Ramos (cell line): ENCODE results near the gene TMEM86B.

Experiments
- in situ Hi-C: fragments of 300-500 bp; cut with MboI; formaldehyde crosslinking; loops from one replicate; pipeline ENCODE4 v1.14.3; 2022; ENCODE audit warnings: low sequenced_read_pairs; ENCODE audit not compliant: unreplicated experiment

Gene TMEM86B

GRCh38 chr19:55244004-55244680 is 15.6 kb upstream of the TMEM86B start:
- in situ Hi-C loops = no loop called here

- in situ Hi-C loops = no loop called here
Observed at GRCh38 chr19:55242517-55242916, 14.0 kb upstream of the TMEM86B start.

- in situ Hi-C loops = no loop called here
Observed at GRCh38 chr19:55241935-55242464, 13.4 kb upstream of the TMEM86B start.

GRCh38 chr19:55241143-55241934 is 12.8 kb upstream of the TMEM86B start:
- in situ Hi-C loops = no loop called here

- in situ Hi-C loops = no loop called here
Observed at GRCh38 chr19:55240713-55241020, 12.1 kb upstream of the TMEM86B start.

- in situ Hi-C loops = no loop called here
Observed at GRCh38 chr19:55239004-55239403, 10.4 kb upstream of the TMEM86B start.

GRCh38 chr19:55238030-55238429 is 9.5 kb upstream of the TMEM86B start:
- in situ Hi-C loops = no loop called here

- in situ Hi-C loops = no loop called here
Observed at GRCh38 chr19:55232986-55233385, 4.4 kb upstream of the TMEM86B start.

- in situ Hi-C loops = no loop called here
Observed at GRCh38 chr19:55232286-55232602, 3.7 kb upstream of the TMEM86B start.

- in situ Hi-C loops = no loop called here
Observed at GRCh38 chr19:55231391-55232285, 3.1 kb upstream of the TMEM86B start.

- in situ Hi-C loops = no loop called here
Observed at GRCh38 chr19:55230780-55231179, 2.2 kb upstream of the TMEM86B start.

GRCh38 chr19:55230329-55230728 is 1.8 kb upstream of the TMEM86B start:
- in situ Hi-C loops = no loop called here

- in situ Hi-C loops = no loop called here
Observed at GRCh38 chr19:55229789-55230182, 1.2 kb upstream of the TMEM86B start.

- in situ Hi-C loops = no loop called here
Observed at GRCh38 chr19:55229145-55229788, 704 bp upstream of the TMEM86B start.

- in situ Hi-C loops = no loop called here
Observed at GRCh38 chr19:55228015-55228391, 560 bp downstream of the TMEM86B start.

GRCh38 chr19:55227241-55228014 is 1.1 kb downstream of the TMEM86B start:
- in situ Hi-C loops = no loop called here

GRCh38 chr19:55226788-55227187 is 1.8 kb downstream of the TMEM86B start:
- in situ Hi-C loops = no loop called here

GRCh38 chr19:55226273-55226672 is 2.3 kb downstream of the TMEM86B start:
- in situ Hi-C loops = no loop called here

- in situ Hi-C loops = no loop called here
Observed at GRCh38 chr19:55225415-55225958, 3.1 kb downstream of the TMEM86B start.
